Smooth muscle cell (in vitro differentiated cells): ENCODE data around the gene PPT2. TPM values are rescaled to one million over a fixed set of nuclear protein-coding genes. Genes with fewer than 3 reads are reported as not detected.

Experiments
- DNase-seq: peaks from one replicate; lab custom pipeline; 2025; ENCODE audit not compliant: unreplicated experiment; lab: John Stamatoyannopoulos, UW
- H2AFZ ChIP-seq: fragments of 200-600 bp; sonication (generic); 2 replicates; pipeline ENCODE4 v1.6.0; 2016; ENCODE audit warnings: antibody characterized with exemption, low read depth, mild to moderate bottlenecking
- H3F3A ChIP-seq: fragments of 200-600 bp; sonication (generic); 2 replicates; pipeline ENCODE4 v1.6.0; 2017; ENCODE audit warnings: antibody characterized with exemption, low read depth
- H3K27ac ChIP-seq: fragments of 200-600 bp; sonication (generic); 2 replicates; pipeline ENCODE4 v1.5.1; 2016; ENCODE audit warnings: low read depth, mild to moderate bottlenecking
- H3K27me3 ChIP-seq: fragments of 200-600 bp; sonication (generic); 2 replicates; pipeline ENCODE4 v1.6.1; 2016; ENCODE audit warnings: low read depth, mild to moderate bottlenecking
- H3K36me3 ChIP-seq: fragments of 200-600 bp; sonication (generic); 2 replicates; pipeline ENCODE4 v1.5.1; 2016; ENCODE audit warnings: low read depth
- H3K4me1 ChIP-seq: fragments of 200-600 bp; sonication (generic); 2 replicates; pipeline ENCODE4 v1.5.1; 2016; ENCODE audit warnings: low read depth
- H3K4me2 ChIP-seq: fragments of 200-600 bp; sonication (generic); 2 replicates; pipeline ENCODE4 v1.6.0; 2016; ENCODE audit warnings: mild to moderate bottlenecking
- H3K4me3 ChIP-seq: fragments of 200-600 bp; sonication (generic); 2 replicates; pipeline ENCODE4 v1.5.1; 2016; ENCODE audit warnings: mild to moderate bottlenecking
- H3K79me2 ChIP-seq: fragments of 200-600 bp; sonication (generic); 2 replicates; pipeline ENCODE4 v1.6.0; 2016; ENCODE audit warnings: low read depth, mild to moderate bottlenecking
- H3K9ac ChIP-seq: fragments of 200-600 bp; sonication (generic); 2 replicates; pipeline ENCODE4 v1.6.0; 2016; ENCODE audit warnings: low read depth
- H3K9me3 ChIP-seq: fragments of 200-600 bp; sonication (generic); replicated peaks from 2 replicates; pipeline ENCODE4 v1.5.1; 2016; ENCODE audit warnings: low read depth
- H4K20me1 ChIP-seq: fragments of 200-600 bp; sonication (generic); 2 replicates; pipeline ENCODE4 v1.6.0; 2016; ENCODE audit warnings: low read depth
- CTCF ChIP-seq: fragments of 200-600 bp; sonication (generic); IDR thresholded peaks from 2 replicates; pipeline ENCODE4 v1.5.1; 2017; ENCODE audit warnings: borderline replicate concordance, mild to moderate bottlenecking, antibody characterized with exemption; ENCODE audit not compliant: insufficient read depth, poor library complexity, severe bottlenecking
- WGBS: methylation state at CpG from one replicate; pipeline ENCODE4 v1.1.7; 2016; ENCODE audit warnings: low lambda C conversion rate; 5-methylcytosine and 5-hydroxymethylcytosine counted together
- polyA plus RNA-seq: library from polyadenylated mRNA; unstranded; fragments of >200 nt; fragmentation: Nextera tagmentation; extraction: Ambion mirVana; gene quantifications from 2 replicates; pipeline ENCODE4 v1.2.1, GENCODE V29; 2016
- total RNA-seq: library from RNA; depleted of rRNA; stranded (reverse); fragments of >200 nt; gene quantifications from 2 replicates; pipeline ENCODE4 v1.2.3, GENCODE V29; 2014

The PPT2 gene
- total and polyA plus RNA-seq, 2 experiments from 2014 or later: 15.7 to 17.5 TPM

- no peaks in the 10 kb centered on the region for H3K9me3 ChIP-seq
- no peak for TF ChIP-seq CTCF
- WGBS: 89% methylated on average over 30 of the region's 30 CpGs
- H3K9ac ChIP-seq: no peak overlapping the region
- H3K36me3 ChIP-seq: no peaks in the 10 kb centered on the region
- no peak overlapping the region for H3K4me3 ChIP-seq
- no peaks in the 10 kb centered on the region for H3K79me2 ChIP-seq
- no peak for DNase-seq
- H4K20me1 ChIP-seq: no peaks in the 10 kb centered on the region
- no peaks in the 10 kb centered on the region for H3K4me1 ChIP-seq
- no peak overlapping the region for H3K4me2 ChIP-seq
- no peak overlapping the region for H2AFZ ChIP-seq
- no peak overlapping the region for H3K27ac ChIP-seq
- peaks cover 8% of the 10 kb centered on the region for H3F3A ChIP-seq
- no peaks in the 10 kb centered on the region for H3K27me3 ChIP-seq
These were observed 12.6 kb downstream of the PPT2 start for GRCh38 chr6:32166411-32167061.

- peak overlapping the region; percentile 12 for H3K27ac ChIP-seq
- H3K9me3 ChIP-seq: no peaks in the 10 kb centered on the region
- H3K4me3 ChIP-seq: no peak overlapping the region
- H4K20me1 ChIP-seq: no peaks in the 10 kb centered on the region
- WGBS: 87% methylated on average over 29 of the region's 32 CpGs
- H3K36me3 ChIP-seq: no peaks in the 10 kb centered on the region
- no peak for TF ChIP-seq CTCF
- H2AFZ ChIP-seq: no peak overlapping the region
- H3F3A ChIP-seq: peaks cover 8% of the 10 kb centered on the region
- H3K79me2 ChIP-seq: peaks cover 6% of the 10 kb centered on the region
- H3K4me2 ChIP-seq: no peak overlapping the region
- H3K27me3 ChIP-seq: no peaks in the 10 kb centered on the region
- H3K4me1 ChIP-seq: no peaks in the 10 kb centered on the region
- H3K9ac ChIP-seq: no peak overlapping the region
- no peak for DNase-seq
These were observed 13.3 kb downstream of the PPT2 start for GRCh38 chr6:32167154-32167760.

- H3K36me3 ChIP-seq: no peaks in the 10 kb centered on the region
- peak overlapping the region; percentile 12 for H3K27ac ChIP-seq
- H3K4me3 ChIP-seq: no peak overlapping the region
- no peak overlapping the region for H2AFZ ChIP-seq
- H3K27me3 ChIP-seq: no peaks in the 10 kb centered on the region
- peaks cover 11% of the 10 kb centered on the region for H3K79me2 ChIP-seq
- TF ChIP-seq CTCF: no peak
- no peaks in the 10 kb centered on the region for H3K4me1 ChIP-seq
- 35% methylated on average over 6 of the region's 6 CpGs for WGBS
- DNase-seq: no peak
- peaks cover 8% of the 10 kb centered on the region for H3F3A ChIP-seq
- no peaks in the 10 kb centered on the region for H3K9me3 ChIP-seq
- no peaks in the 10 kb centered on the region for H4K20me1 ChIP-seq
- H3K4me2 ChIP-seq: no peak overlapping the region
- H3K9ac ChIP-seq: no peak overlapping the region
These were observed 13.9 kb downstream of the PPT2 start for GRCh38 chr6:32167761-32168262.
